ENCODE results near the gene DENND4C. TPM values are rescaled to one million over a fixed set of nuclear protein-coding genes. Genes with fewer than 3 reads are reported as not detected.

DENND4C gene
- total RNA-seq, 2 experiments from 2014 or later = 18.8 to 28.6 TPM

DNA sequence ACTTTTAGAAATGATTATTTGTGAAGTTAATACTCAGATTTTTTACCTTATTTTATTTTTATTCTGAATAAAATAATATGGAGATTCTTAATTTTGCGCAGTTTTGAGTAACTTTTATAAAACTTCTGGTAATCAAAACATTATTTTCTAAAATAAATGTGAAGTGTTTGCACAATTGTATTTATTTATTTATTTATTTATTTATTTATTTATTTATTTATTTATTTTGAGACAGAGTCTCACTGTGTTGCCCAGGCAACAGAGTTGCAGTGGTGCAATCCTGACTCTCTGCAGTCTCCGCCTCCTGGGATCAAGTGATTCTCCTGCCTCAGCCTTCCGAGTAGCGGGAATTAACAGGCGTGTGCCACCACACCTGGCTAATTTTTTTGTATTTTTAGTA, 76.1 kb downstream of the DENND4C start:
- no peaks in the 10 kb centered on the region for H3K4me1 ChIP-seq (ENCODE audit: insufficient read depth, low read length, poor library complexity, severe bottlenecking)
- DNase-seq (ENCODE audit: low spot score) = no peak
- TF ChIP-seq EZH2phosphoT487 (IDR thresholded peaks at IDR 0.05; ENCODE audit: borderline replicate concordance, low read depth, low read length) = no peak
- TF ChIP-seq, protein P1, sequence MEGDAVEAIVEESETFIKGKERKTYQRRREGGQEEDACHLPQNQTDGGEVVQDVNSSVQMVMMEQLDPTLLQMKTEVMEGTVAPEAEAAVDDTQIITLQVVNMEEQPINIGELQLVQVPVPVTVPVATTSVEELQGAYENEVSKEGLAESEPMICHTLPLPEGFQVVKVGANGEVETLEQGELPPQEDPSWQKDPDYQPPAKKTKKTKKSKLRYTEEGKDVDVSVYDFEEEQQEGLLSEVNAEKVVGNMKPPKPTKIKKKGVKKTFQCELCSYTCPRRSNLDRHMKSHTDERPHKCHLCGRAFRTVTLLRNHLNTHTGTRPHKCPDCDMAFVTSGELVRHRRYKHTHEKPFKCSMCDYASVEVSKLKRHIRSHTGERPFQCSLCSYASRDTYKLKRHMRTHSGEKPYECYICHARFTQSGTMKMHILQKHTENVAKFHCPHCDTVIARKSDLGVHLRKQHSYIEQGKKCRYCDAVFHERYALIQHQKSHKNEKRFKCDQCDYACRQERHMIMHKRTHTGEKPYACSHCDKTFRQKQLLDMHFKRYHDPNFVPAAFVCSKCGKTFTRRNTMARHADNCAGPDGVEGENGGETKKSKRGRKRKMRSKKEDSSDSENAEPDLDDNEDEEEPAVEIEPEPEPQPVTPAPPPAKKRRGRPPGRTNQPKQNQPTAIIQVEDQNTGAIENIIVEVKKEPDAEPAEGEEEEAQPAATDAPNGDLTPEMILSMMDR (conservative IDR thresholded peaks at IDR 0.05; ENCODE audit: low read length) = no peak
- no peaks in the 10 kb centered on the region for H3K9me3 ChIP-seq (ENCODE audit: low read length)
- POLR2A ChIA-PET = no interaction called here
- BruUV-seq (replicated peaks) = no TSS peak
- H3K79me2 ChIP-seq (ENCODE audit: insufficient read depth, low read depth, low read length) = no peaks in the 10 kb centered on the region
- no peaks in the 10 kb centered on the region for H4K20me1 ChIP-seq (ENCODE audit: insufficient read depth, low read length)
- CTCF ChIA-PET (ENCODE audit: unreplicated experiment) = no interaction called here
- intact Hi-C loops (cut with micrococcal nuclease; ENCODE audit: unreplicated experiment) = no loop called here
- no peak overlapping the region for H3K4me3 ChIP-seq (ENCODE audit: low read depth, low read length, poor library complexity, severe bottlenecking)
- H2AFZ ChIP-seq (ENCODE audit: low read length) = no peak overlapping the region
- H3K27ac ChIP-seq (ENCODE audit: low read depth, low read length, poor library complexity, severe bottlenecking) = no peak overlapping the region
- H3K9me2 ChIP-seq (ENCODE audit: insufficient read depth, low read length) = no peaks in the 10 kb centered on the region
- H3K4me2 ChIP-seq (ENCODE audit: low read length) = no peak overlapping the region
- H3K36me3 ChIP-seq (ENCODE audit: insufficient read depth, low read length) = no peaks in the 10 kb centered on the region

DNA sequence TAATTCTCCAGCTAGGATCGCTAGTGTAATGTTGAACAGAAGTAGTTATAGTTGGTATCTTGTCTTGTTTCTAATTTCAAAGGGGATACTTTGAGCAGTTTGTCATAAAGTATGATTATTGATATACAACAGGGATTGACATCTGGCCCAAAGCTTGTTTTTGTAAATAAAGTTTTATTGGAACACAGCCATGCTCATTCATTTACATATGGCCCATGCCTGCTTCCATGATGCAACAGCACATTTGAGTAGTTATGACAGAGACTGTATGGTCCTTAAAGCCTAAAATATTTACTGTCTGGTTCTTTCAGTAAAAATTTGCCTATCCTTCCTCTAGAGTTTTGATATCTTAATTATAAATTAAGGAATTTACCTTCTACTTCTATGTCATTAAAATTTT, 79.8 kb downstream of the DENND4C start:
- Histone ChIP-seq H3K4me2 (ENCODE audit: low read length) (no peak overlapping the region), H3K4me3 (ENCODE audit: low read depth, low read length, poor library complexity, severe bottlenecking) (no peak overlapping the region), H2AFZ (ENCODE audit: low read length) (no peak overlapping the region), H3K27ac (ENCODE audit: low read depth, low read length, poor library complexity, severe bottlenecking) (no peak overlapping the region), H4K20me1 (ENCODE audit: insufficient read depth, low read length) (no peaks in the 10 kb centered on the region), H3K4me1 (ENCODE audit: insufficient read depth, low read length, poor library complexity, severe bottlenecking) (no peaks in the 10 kb centered on the region), H3K9me2 (ENCODE audit: insufficient read depth, low read length) (no peaks in the 10 kb centered on the region), H3K9me3 (ENCODE audit: low read length) (no peaks in the 10 kb centered on the region), H3K79me2 (ENCODE audit: insufficient read depth, low read depth, low read length) (no peaks in the 10 kb centered on the region), H3K36me3 (ENCODE audit: insufficient read depth, low read length) (no peaks in the 10 kb centered on the region)
- CTCF ChIA-PET (ENCODE audit: unreplicated experiment) = no interaction called here
- POLR2A ChIA-PET = interaction anchor here (0.9 kb wide), 1 partner anchor 25 kb away, joined by 3 read pairs; no protein-coding TSS in a partner anchor
- DNase-seq (ENCODE audit: low spot score) = no peak
- TF ChIP-seq, protein P1 (conservative IDR thresholded peaks at IDR 0.05; ENCODE audit: low read length) = no peak
- TF ChIP-seq EZH2phosphoT487 (IDR thresholded peaks at IDR 0.05; ENCODE audit: borderline replicate concordance, low read depth, low read length) = no peak
- intact Hi-C loops (cut with micrococcal nuclease; ENCODE audit: unreplicated experiment) = no loop called here
- no TSS peak for BruUV-seq (replicated peaks)

DNA sequence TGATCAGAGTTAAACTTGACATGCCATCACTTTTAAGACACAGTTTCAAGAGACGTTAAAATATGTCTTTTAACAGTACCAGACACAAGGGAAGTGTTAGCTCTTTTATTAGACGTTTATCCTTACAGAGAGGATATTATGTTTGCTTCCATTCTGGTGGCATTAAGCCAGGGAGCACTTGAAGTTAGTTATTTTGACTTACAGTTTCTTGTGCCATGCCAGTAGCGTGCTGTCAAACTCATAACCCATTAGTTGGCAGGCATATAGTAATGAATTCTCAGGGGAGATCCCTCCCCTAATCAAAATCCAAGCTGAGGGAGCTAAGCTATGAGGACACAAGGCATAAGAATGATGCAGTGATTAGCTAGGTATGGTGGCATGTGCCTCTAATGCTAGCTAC, 83.1 kb downstream of the DENND4C start:
- H3K4me3 ChIP-seq (ENCODE audit: low read depth, low read length, poor library complexity, severe bottlenecking) = no peak overlapping the region
- H3K4me2 ChIP-seq (ENCODE audit: low read length) = no peak overlapping the region
- no peaks in the 10 kb centered on the region for H3K9me3 ChIP-seq (ENCODE audit: low read length)
- TF ChIP-seq EZH2phosphoT487 (IDR thresholded peaks at IDR 0.05; ENCODE audit: borderline replicate concordance, low read depth, low read length) = no peak
- TF ChIP-seq, protein P1 (conservative IDR thresholded peaks at IDR 0.05; ENCODE audit: low read length) = no peak
- POLR2A ChIA-PET = interaction anchor here (0.6 kb wide), 2 partner anchors 106 to 549 kb away, joined by 3 to 4 read pairs; no protein-coding TSS in a partner anchor
- BruUV-seq (replicated peaks) = no TSS peak
- H4K20me1 ChIP-seq (ENCODE audit: insufficient read depth, low read length) = no peaks in the 10 kb centered on the region
- intact Hi-C loops (cut with micrococcal nuclease; ENCODE audit: unreplicated experiment) = no loop called here
- no peak overlapping the region for H3K27ac ChIP-seq (ENCODE audit: low read depth, low read length, poor library complexity, severe bottlenecking)
- no peak overlapping the region for H2AFZ ChIP-seq (ENCODE audit: low read length)
- no peaks in the 10 kb centered on the region for H3K79me2 ChIP-seq (ENCODE audit: insufficient read depth, low read depth, low read length)
- H3K4me1 ChIP-seq (ENCODE audit: insufficient read depth, low read length, poor library complexity, severe bottlenecking) = no peaks in the 10 kb centered on the region
- CTCF ChIA-PET (ENCODE audit: unreplicated experiment) = no interaction called here
- no peaks in the 10 kb centered on the region for H3K9me2 ChIP-seq (ENCODE audit: insufficient read depth, low read length)
- 0 out of 2 replicates have a peak, but pooled peaks cover 4% of the 10 kb centered on the region for H3K36me3 ChIP-seq (ENCODE audit: insufficient read depth, low read length)
- no peak for DNase-seq (ENCODE audit: low spot score)
